GM12873 (cell line): ENCODE results near the gene ASMTL.

Experiments
- CTCF ChIP-seq: IDR thresholded peaks from 2 replicates; pipeline ENCODE4 v1.5.1; 2012; ENCODE audit warnings: low read depth, mild to moderate bottlenecking, moderate library complexity, low read length, control low read depth; ENCODE audit not compliant: insufficient read depth; ENCODE audit errors: missing control alignments

Gene ASMTL

GRCh38 chrX:1397001-1397400, 55.7 kb downstream of the ASMTL start:
- TF ChIP-seq CTCF, result no peak

- TF ChIP-seq CTCF, result no peak
These were observed 57.0 kb downstream of the ASMTL start for GRCh38 chrX:1395646-1396216.

- no peak for TF ChIP-seq CTCF
These were observed 57.8 kb downstream of the ASMTL start for GRCh38 chrX:1394731-1395501.

GRCh38 chrX:1393871-1394615, 58.7 kb downstream of the ASMTL start:
- no peak for TF ChIP-seq CTCF

- TF ChIP-seq CTCF, result no peak
These were observed 60.2 kb downstream of the ASMTL start for GRCh38 chrX:1392376-1393068.

- TF ChIP-seq CTCF, result peak; percentile 15
These were observed 60.9 kb downstream of the ASMTL start, which contains the start of gene SLC25A6 for GRCh38 chrX:1391707-1392375. TSS of gene SLC25A6 (minus strand) at chrX:1392113. CDS start at chrX:1392009, 104 bp downstream.
